BLaER1 (cell line): ENCODE results near the gene HEPN1.

Experiments
- H3K27ac ChIP-seq: shearing (Covaris generic); formaldehyde crosslinking; 2 replicates; pipeline ENCODE4 v1.8.1; 2022
- H3K27me3 ChIP-seq: shearing (Covaris generic); formaldehyde crosslinking; 2 replicates; pipeline ENCODE4 v1.8.1; 2022
- H3K36me3 ChIP-seq: shearing (Covaris generic); formaldehyde crosslinking; 2 replicates; pipeline ENCODE4 v1.8.1; 2022
- H3K4me1 ChIP-seq: shearing (Covaris generic); formaldehyde crosslinking; 2 replicates; pipeline ENCODE4 v1.8.1; 2022
- H3K4me2 ChIP-seq: shearing (Covaris generic); formaldehyde crosslinking; 2 replicates; pipeline ENCODE4 v1.8.1; 2022
- H3K4me3 ChIP-seq: shearing (Covaris generic); formaldehyde crosslinking; 2 replicates; pipeline ENCODE4 v1.8.1; 2022
- H3K9ac ChIP-seq: shearing (Covaris generic); formaldehyde crosslinking; 2 replicates; pipeline ENCODE4 v1.8.1; 2022
- H3K9me3 ChIP-seq: shearing (Covaris generic); formaldehyde crosslinking; 2 replicates; pipeline ENCODE4 v1.8.1; 2022
- H4K20me1 ChIP-seq: shearing (Covaris generic); formaldehyde crosslinking; 2 replicates; pipeline ENCODE4 v1.8.1; 2022
- Cebpa-rat ChIP-seq: shearing (Covaris generic); IDR thresholded peaks from 2 replicates; pipeline ENCODE4 v1.8.1; 2022

The HEPN1 gene

GRCh38 chr11:124918950-124919349 is at the start of gene HEPN1:
HEPN1 (plus strand) TSS chr11:124919250.
- H3K27ac ChIP-seq: no peak within 1 kb of the TSS
- peak within 1 kb of the TSS; percentile 78 for H3K4me2 ChIP-seq
- no peak for TF ChIP-seq Cebpa-rat
- H3K4me1 ChIP-seq: peaks cover 17% of the 10 kb centered on the region
- peaks cover 5% of the 10 kb centered on the region for H3K9me3 ChIP-seq
- H4K20me1 ChIP-seq: no peaks in the 10 kb centered on the region
- H3K9ac ChIP-seq: no peak within 1 kb of the TSS
- H3K36me3 ChIP-seq: no peaks in the 10 kb centered on the region
- H3K4me3 ChIP-seq: no peak within 1 kb of the TSS
- H3K27me3 ChIP-seq: peaks cover 6% of the 10 kb centered on the region; the same call in 1 of the 2 replicates

GRCh38 chr11:124869331-124869730 is 49.7 kb upstream of the HEPN1 start:
- Histone ChIP-seq H3K36me3 (no peaks in the 10 kb centered on the region), H3K9me3 (peaks cover 21% of the 10 kb centered on the region), H3K27me3 (peaks cover 74% of the 10 kb centered on the region), H3K4me2 (no peak overlapping the region), H3K27ac (no peak overlapping the region), H3K4me3 (no peak overlapping the region), H4K20me1 (peaks cover 29% of the 10 kb centered on the region; the same call in 1 of the 2 replicates), H3K9ac (no peak overlapping the region), H3K4me1 (no peaks in the 10 kb centered on the region)
- TF ChIP-seq Cebpa-rat: no peak

GRCh38 chr11:124869856-124870387 is 49.1 kb upstream of the HEPN1 start:
- no peak overlapping the region for H3K4me2 ChIP-seq
- no peaks in the 10 kb centered on the region for H3K36me3 ChIP-seq
- H3K27me3 ChIP-seq: peaks cover 68% of the 10 kb centered on the region
- no peaks in the 10 kb centered on the region for H3K4me1 ChIP-seq
- H3K9me3 ChIP-seq: peaks cover 18% of the 10 kb centered on the region
- no peak for TF ChIP-seq Cebpa-rat
- no peak overlapping the region for H3K9ac ChIP-seq
- peaks cover 23% of the 10 kb centered on the region; the same call in 1 of the 2 replicates for H4K20me1 ChIP-seq
- no peak overlapping the region for H3K27ac ChIP-seq
- no peak overlapping the region for H3K4me3 ChIP-seq

GRCh38 chr11:124870430-124870829 is 48.6 kb upstream of the HEPN1 start:
- H4K20me1 ChIP-seq: peaks cover 18% of the 10 kb centered on the region; the same call in 1 of the 2 replicates
- H3K36me3 ChIP-seq: no peaks in the 10 kb centered on the region
- peaks cover 1% of the 10 kb centered on the region for H3K4me1 ChIP-seq
- H3K27me3 ChIP-seq: peaks cover 63% of the 10 kb centered on the region
- no peak overlapping the region for H3K4me2 ChIP-seq
- no peak for TF ChIP-seq Cebpa-rat
- H3K9ac ChIP-seq: no peak overlapping the region
- H3K9me3 ChIP-seq: peaks cover 13% of the 10 kb centered on the region
- H3K4me3 ChIP-seq: no peak overlapping the region
- H3K27ac ChIP-seq: no peak overlapping the region

- H3K27ac ChIP-seq: no peak overlapping the region
- no peaks in the 10 kb centered on the region for H3K9me3 ChIP-seq
- no peaks in the 10 kb centered on the region; the same call in 1 of the 2 replicates for H4K20me1 ChIP-seq
- H3K9ac ChIP-seq: no peak overlapping the region
- no peak for TF ChIP-seq Cebpa-rat
- H3K27me3 ChIP-seq: peaks cover 44% of the 10 kb centered on the region
- H3K4me1 ChIP-seq: peaks cover 14% of the 10 kb centered on the region
- H3K4me3 ChIP-seq: no peak overlapping the region
- H3K4me2 ChIP-seq: no peak overlapping the region
- no peaks in the 10 kb centered on the region for H3K36me3 ChIP-seq
Observed at GRCh38 chr11:124872280-124872679, 46.8 kb upstream of the HEPN1 start.

GRCh38 chr11:124872741-124873140 is 46.3 kb upstream of the HEPN1 start:
- no peaks in the 10 kb centered on the region for H3K9me3 ChIP-seq
- H3K27me3 ChIP-seq: peaks cover 40% of the 10 kb centered on the region
- no peaks in the 10 kb centered on the region for H4K20me1 ChIP-seq
- H3K9ac ChIP-seq: no peak overlapping the region
- no peak overlapping the region for H3K27ac ChIP-seq
- TF ChIP-seq Cebpa-rat: no peak
- peaks cover 18% of the 10 kb centered on the region for H3K4me1 ChIP-seq
- H3K4me2 ChIP-seq: peak overlapping the region; percentile 32; the same call in 1 of the 2 replicates
- no peaks in the 10 kb centered on the region for H3K36me3 ChIP-seq
- H3K4me3 ChIP-seq: no peak overlapping the region

- peaks cover 28% of the 10 kb centered on the region for H3K4me1 ChIP-seq
- no peaks in the 10 kb centered on the region for H4K20me1 ChIP-seq
- no peak overlapping the region for H3K4me3 ChIP-seq
- no peaks in the 10 kb centered on the region for H3K36me3 ChIP-seq
- no peaks in the 10 kb centered on the region for H3K9me3 ChIP-seq
- no peak overlapping the region for H3K4me2 ChIP-seq
- TF ChIP-seq Cebpa-rat: no peak
- H3K9ac ChIP-seq: no peak overlapping the region
- no peak overlapping the region for H3K27ac ChIP-seq
- H3K27me3 ChIP-seq: peaks cover 27% of the 10 kb centered on the region
Observed at GRCh38 chr11:124873951-124874350, 45.1 kb upstream of the HEPN1 start.

- Histone ChIP-seq H3K36me3 (no peaks in the 10 kb centered on the region), H3K9me3 (no peaks in the 10 kb centered on the region), H3K4me2 (no peak overlapping the region), H3K27ac (no peak overlapping the region), H3K4me1 (peaks cover 35% of the 10 kb centered on the region), H4K20me1 (no peaks in the 10 kb centered on the region), H3K4me3 (no peak overlapping the region), H3K27me3 (peaks cover 20% of the 10 kb centered on the region), H3K9ac (no peak overlapping the region)
- no peak for TF ChIP-seq Cebpa-rat
Observed at GRCh38 chr11:124874571-124875255, 44.3 kb upstream of the HEPN1 start.

GRCh38 chr11:124875401-124875800 is 43.6 kb upstream of the HEPN1 start:
- Histone ChIP-seq H3K4me3 (0 out of 2 replicates have a peak overlapping the region, but pooled peaks have one; percentile 68), H3K27me3 (peaks cover 13% of the 10 kb centered on the region), H3K27ac (no peak overlapping the region)

GRCh38 chr11:124875943-124876817 is 42.9 kb upstream of the HEPN1 start:
- H3K9ac ChIP-seq: peak overlapping the region; percentile 78

More at GRCh38 chr11:124875401-124875800, 43.6 kb upstream of the HEPN1 start:
- Histone ChIP-seq H3K4me2 (peak overlapping the region; percentile 88), H3K9ac (no peak overlapping the region), H3K4me1 (peaks cover 42% of the 10 kb centered on the region), H3K9me3 (no peaks in the 10 kb centered on the region), H3K36me3 (no peaks in the 10 kb centered on the region), H4K20me1 (no peaks in the 10 kb centered on the region)
- no peak for TF ChIP-seq Cebpa-rat

More at GRCh38 chr11:124875943-124876817, 42.9 kb upstream of the HEPN1 start:
- Histone ChIP-seq H3K9me3 (no peaks in the 10 kb centered on the region), H3K27ac (peak overlapping the region; percentile 83), H3K36me3 (no peaks in the 10 kb centered on the region), H4K20me1 (no peaks in the 10 kb centered on the region), H3K4me3 (peak overlapping the region; percentile 68), H3K4me1 (peaks cover 46% of the 10 kb centered on the region), H3K4me2 (peak overlapping the region; percentile 88), H3K27me3 (peaks cover 5% of the 10 kb centered on the region; the same call in 1 of the 2 replicates)
- TF ChIP-seq Cebpa-rat: no peak
